GM12874 (cell line): ENCODE data around the gene GPR155.

Experiments used
- TF ChIP-seq, protein P1 (sequence below): IDR thresholded peaks from 2 replicates; pipeline ENCODE4 v1.5.1; 2011; ENCODE audit warnings: low read depth, mild to moderate bottlenecking, control low read depth, low read length, moderate library complexity; ENCODE audit not compliant: insufficient read depth

GPR155 gene

DNA sequence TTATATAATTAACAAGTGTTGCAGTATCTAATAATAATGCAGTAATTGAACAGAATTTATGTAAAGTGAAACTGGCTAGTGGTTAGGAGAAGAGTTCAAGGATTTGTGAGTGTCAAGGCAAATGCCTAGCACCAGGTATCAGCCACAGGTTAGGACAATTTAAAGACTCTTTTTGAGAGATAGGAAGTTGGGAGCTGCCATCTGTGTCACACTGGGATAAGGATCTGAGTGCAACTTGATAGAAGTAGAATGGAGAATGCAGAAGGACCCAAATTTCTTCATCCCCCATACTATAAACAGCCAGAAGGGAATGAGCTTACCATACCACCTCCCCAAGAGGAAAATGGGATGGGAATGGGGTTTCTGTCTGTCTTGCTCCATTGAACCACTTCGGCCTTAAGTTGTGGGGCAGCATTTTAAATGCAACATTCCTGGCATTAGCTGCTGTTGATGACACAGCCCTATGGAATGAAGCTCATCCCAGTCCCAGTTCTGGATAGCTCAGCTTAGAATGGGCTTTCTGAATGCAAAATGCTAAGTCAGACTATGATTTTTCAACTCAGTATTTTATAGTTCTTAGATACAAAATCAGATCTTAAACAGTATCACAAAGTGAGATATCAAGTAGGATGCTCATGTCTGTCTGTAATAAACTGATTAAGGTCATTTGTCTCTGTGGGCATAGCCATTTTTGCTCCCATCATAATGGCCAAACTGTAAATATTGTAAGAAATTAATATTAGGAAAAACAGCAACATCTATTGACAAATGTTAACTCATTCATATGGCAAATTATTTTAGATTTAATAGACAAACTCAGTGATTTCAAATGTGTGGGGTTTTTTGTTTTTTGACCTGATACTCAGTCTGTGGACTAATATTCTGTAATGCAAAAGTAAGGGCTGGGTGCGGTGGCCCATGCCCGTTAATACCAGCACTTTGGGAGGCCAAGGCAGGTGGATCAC, 44.0 kb downstream of the GPR155 start:
- TF ChIP-seq, protein P1, sequence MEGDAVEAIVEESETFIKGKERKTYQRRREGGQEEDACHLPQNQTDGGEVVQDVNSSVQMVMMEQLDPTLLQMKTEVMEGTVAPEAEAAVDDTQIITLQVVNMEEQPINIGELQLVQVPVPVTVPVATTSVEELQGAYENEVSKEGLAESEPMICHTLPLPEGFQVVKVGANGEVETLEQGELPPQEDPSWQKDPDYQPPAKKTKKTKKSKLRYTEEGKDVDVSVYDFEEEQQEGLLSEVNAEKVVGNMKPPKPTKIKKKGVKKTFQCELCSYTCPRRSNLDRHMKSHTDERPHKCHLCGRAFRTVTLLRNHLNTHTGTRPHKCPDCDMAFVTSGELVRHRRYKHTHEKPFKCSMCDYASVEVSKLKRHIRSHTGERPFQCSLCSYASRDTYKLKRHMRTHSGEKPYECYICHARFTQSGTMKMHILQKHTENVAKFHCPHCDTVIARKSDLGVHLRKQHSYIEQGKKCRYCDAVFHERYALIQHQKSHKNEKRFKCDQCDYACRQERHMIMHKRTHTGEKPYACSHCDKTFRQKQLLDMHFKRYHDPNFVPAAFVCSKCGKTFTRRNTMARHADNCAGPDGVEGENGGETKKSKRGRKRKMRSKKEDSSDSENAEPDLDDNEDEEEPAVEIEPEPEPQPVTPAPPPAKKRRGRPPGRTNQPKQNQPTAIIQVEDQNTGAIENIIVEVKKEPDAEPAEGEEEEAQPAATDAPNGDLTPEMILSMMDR = no peak

DNA sequence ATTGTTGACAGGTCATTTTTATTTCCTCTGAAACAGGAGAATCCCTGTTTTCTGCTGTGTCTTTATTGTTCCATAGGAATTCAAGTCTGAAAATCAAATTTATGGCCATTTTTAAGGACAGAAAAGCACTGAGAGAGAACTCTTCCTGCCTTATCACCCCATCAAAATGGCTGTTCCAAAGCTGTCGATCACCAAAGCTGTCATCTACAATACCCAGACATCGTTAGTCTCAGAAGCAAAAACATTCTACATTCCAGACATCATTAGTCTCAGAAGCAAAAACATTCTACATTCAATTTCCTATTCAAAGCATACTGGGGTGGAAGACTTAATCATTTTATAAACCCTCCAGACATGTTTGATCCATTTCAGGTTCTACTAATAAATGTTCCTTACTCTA, 46.9 kb downstream of the GPR155 start:
- TF ChIP-seq, protein P1 = no peak

DNA sequence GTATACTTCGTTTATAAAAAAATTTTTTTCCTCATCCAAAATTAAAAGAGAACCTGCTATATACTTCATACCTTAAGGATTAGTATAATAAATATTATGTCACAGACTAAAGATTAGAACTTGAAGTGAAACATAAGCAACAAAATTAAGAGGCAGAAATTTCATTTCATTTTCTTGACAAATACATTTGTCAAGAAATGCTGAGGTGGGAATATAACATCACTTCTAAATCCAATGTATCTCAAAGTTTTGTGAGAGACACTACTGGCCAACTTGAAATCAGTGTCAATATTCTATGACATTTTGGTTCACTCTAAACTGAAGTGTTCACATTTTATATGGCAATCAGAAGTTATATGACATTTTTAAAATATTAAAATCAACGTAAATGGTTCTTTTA, 47.5 kb downstream of the GPR155 start:
- TF ChIP-seq, protein P1 = no peak

DNA sequence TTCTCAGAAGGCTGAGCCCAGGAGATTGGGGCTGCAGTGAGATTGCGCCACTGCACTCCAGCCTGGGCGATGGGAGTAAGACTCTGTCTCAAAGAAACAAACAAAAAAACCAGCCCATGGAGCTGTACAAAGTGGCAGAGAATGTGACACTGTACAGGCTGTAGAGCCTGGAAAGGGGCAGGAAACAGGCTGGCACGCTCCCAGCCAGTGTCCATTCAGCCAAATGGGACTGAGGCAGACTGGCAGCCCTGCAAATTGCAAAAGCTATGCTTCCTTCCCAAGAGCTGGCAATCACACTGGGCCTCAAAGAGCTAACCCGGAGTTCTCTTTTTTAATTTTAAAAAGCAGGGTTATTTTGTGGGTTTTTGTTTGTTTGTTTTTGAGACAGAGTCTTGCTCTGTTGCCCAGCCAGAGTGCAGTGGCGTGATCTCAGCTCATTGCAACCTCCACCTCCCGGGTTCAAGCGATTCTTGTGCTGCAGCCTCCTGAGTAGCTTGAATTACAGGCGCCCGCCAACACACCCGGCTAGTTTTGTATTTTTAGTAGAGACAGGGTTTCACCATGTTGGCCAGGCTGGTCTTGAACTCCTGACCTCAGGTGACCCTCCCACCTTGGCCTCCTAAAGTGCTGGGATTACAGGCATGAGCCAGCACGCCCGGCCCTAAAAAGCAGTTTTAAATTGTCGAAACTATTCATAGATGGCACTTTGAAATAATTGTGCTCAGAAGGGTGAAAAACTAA, 48.5 kb downstream of the GPR155 start:
- TF ChIP-seq, protein P1 = no peak

DNA sequence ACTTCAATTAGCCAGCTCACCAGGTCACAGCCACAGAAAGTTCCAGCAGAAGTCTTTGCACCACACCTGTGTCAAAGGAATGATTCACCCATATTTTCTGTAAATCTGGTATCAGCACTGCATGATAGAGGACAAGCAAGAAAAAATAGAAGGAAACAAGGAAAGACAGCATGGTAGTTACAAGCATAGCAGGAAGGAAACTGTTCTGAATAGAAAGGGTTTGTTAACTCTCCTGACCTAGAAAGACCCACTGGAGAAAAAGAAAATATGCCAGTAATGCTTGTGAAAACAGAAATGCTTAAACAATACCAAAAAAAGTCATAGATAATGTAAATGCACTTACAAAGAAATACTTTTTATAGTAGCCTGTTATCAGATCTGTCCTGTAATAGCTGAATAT, 50.5 kb downstream of the GPR155 start:
- TF ChIP-seq, protein P1 = no peak

DNA sequence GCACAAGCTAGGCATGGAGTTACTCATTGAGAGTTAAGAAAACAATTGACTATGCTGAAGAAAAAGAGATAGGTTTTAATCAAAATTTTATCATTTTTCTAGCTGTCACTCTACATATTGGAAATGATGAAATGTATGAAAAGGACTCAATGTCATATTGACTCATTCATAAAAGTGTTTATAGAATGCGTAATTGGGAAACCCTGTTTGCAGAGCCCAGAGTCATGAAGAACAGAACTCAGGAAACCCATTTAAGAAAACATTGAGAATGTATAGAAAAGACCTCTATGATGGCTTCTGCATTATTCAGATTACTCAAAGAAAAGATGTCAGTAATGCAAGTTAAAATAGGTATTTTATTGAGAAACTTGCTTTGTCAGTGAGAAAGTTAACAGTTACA, 54.9 kb downstream of the GPR155 start:
- TF ChIP-seq, protein P1 = no peak

DNA sequence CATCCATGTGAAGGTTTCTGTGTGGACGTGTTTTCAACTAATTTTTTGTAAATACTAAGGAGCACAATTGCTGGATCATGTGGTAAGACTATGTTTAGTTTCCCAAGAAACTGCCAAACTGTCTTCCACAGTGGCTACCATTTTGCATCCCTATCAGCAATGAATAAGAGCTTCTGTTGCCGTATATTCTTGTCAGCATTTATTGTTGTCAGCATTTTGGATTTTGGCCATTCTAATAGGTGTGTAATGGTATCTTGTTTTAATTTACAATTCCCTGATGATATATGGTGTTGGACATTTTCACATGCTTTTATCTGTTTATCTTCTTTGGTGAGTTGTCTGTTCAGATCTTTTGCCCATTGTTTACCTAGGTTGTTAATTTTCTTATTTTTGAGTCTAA, 56.8 kb downstream of the GPR155 start:
- TF ChIP-seq, protein P1 = no peak
